ENCODE data around the gene PTOV1. TPM values are rescaled to one million over a fixed set of nuclear protein-coding genes. Genes with fewer than 3 reads are reported as not detected.

The PTOV1 gene
- total and polyA plus RNA-seq, 2 of the 13 experiments (the other 11 are each of a cell fraction or from before 2014, with no cell fraction given): 63.5 to 68.5 TPM

DNA sequence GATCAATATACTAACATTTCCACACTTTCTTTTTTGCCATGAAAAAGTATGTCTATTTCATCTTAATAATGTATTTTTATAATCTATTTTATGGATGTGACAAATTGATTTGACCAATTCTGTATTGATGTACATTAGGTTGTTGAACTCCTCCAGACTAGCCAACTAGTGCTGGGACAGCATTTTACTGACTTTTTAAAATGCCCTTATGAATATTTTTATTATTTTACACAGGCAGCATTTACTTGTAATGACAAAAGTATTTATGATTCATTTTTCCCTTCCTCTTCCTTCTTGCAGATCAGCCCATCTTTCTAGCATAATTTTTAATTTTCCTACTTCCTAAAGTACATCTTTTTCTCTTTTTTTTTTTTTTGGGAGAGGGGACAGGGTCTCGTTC lies 36.9 kb upstream of the PTOV1 start:
- no peaks in the 10 kb centered on the region for H3K36me3 ChIP-seq (replicated peaks in 1 of 2; ENCODE audit: control insufficient read depth in 1 of 2, insufficient read depth in 2 of 2, low read length in 2 of 2)
- ATAC-seq (no peak), FAIRE-seq (no peak), DNase-seq (ENCODE audit: low spot score) (no peak)
- H3K4me2 ChIP-seq (ENCODE audit: low read depth, low read length): no peak overlapping the region
- ChIA-PET CTCF (ENCODE audit: low intra/inter-chr PET ratio, low total read pairs) (no interaction called here), POLR2A (no interaction called here)
- intact Hi-C loops (cut with micrococcal nuclease; ENCODE audit: unreplicated experiment): loop anchor here (10.0 kb wide), 1 partner anchor 49 kb away; the partner anchor contains the start of genes AP2A1 and TSKS
- BruUV-seq (replicated peaks): no TSS peak
- no peak overlapping the region for H2AFZ ChIP-seq (ENCODE audit: low read length)
- no peaks in the 10 kb centered on the region; a peak in 1 of 5 replicates for H3K27me3 ChIP-seq (ENCODE audit: control insufficient read depth in 1 of 2, insufficient read depth in 2 of 2, low read length in 2 of 2)
- no peaks in the 10 kb centered on the region for H3K9me3 ChIP-seq (ENCODE audit: low read length)
- no peak for TF ChIP-seq TAF1 (CRISPR knock-in tag; IDR thresholded peaks at IDR 0.05)
- no peak for TF ChIP-seq TOPORS (CRISPR knock-in tag; IDR thresholded peaks at IDR 0.05)
- no peak for TF ChIP-seq MBNL3 (CRISPR knock-in tag; conservative IDR thresholded peaks at IDR 0.05)
- no peak for TF ChIP-seq NFKB2 (CRISPR knock-in tag; IDR thresholded peaks at IDR 0.05; ENCODE audit: borderline replicate concordance)
- no peak for TF ChIP-seq KLF9 (CRISPR knock-in tag; IDR thresholded peaks at IDR 0.05; ENCODE audit: low read depth)
- no peak for TF ChIP-seq ZNF441 (CRISPR knock-in tag; IDR thresholded peaks at IDR 0.05; ENCODE audit: borderline replicate concordance)
- no peak for TF ChIP-seq RARG (CRISPR knock-in tag; IDR thresholded peaks at IDR 0.05; ENCODE audit: low read depth)
- TF ChIP-seq, protein P1, sequence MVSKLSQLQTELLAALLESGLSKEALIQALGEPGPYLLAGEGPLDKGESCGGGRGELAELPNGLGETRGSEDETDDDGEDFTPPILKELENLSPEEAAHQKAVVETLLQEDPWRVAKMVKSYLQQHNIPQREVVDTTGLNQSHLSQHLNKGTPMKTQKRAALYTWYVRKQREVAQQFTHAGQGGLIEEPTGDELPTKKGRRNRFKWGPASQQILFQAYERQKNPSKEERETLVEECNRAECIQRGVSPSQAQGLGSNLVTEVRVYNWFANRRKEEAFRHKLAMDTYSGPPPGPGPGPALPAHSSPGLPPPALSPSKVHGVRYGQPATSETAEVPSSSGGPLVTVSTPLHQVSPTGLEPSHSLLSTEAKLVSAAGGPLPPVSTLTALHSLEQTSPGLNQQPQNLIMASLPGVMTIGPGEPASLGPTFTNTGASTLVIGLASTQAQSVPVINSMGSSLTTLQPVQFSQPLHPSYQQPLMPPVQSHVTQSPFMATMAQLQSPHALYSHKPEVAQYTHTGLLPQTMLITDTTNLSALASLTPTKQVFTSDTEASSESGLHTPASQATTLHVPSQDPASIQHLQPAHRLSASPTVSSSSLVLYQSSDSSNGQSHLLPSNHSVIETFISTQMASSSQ (IDR thresholded peaks at IDR 0.05; ENCODE audit: low read depth): no peak
- TF ChIP-seq, protein P1 (CRISPR knock-in tag; IDR thresholded peaks at IDR 0.05; ENCODE audit: borderline replicate concordance): no peak
- TF ChIP-seq PHF8 (CRISPR knock-in tag; IDR thresholded peaks at IDR 0.05): no peak
- TF ChIP-seq ZNF850 (CRISPR knock-in tag; conservative IDR thresholded peaks at IDR 0.05): no peak
- TF ChIP-seq ZNF703 (CRISPR knock-in tag; IDR thresholded peaks at IDR 0.05; ENCODE audit: borderline replicate concordance): no peak
- no peak for TF ChIP-seq POLR2AphosphoS2 (IDR thresholded peaks at IDR 0.05; ENCODE audit: low read depth, low read length)
- no peak overlapping the region for H3K4me3 ChIP-seq (replicated peaks in 1 of 3; ENCODE audit: insufficient read depth in 1 of 3, low read depth in 2 of 3, low read length in 3 of 3)
- 54% methylated on average over 1 of the region's 1 CpG for WGBS (ENCODE audit: low lambda C conversion rate)
- peaks cover 14% of the 10 kb centered on the region for H3K4me1 ChIP-seq (ENCODE audit: insufficient read depth, low read length)
- H3K9ac ChIP-seq (ENCODE audit: insufficient read depth, low read depth, low read length): no peak overlapping the region
- H3K27ac ChIP-seq (ENCODE audit: extremely low read length, insufficient read depth, low read length): no peak overlapping the region
- H3K79me2 ChIP-seq (ENCODE audit: insufficient read depth, low read length): peaks cover 8% of the 10 kb centered on the region
- in situ Hi-C loops (cut with HindIII; ENCODE audit: extremely low pct_ligation_motif_present, low pct_unique_long_range_greater_than_20kb): no loop called here
- no peaks in the 10 kb centered on the region for H4K20me1 ChIP-seq (ENCODE audit: insufficient read depth, low read length)

All from HepG2 (cell line).